Fibroblast of lung (primary cell): Measurements from ENCODE around the gene KLHL13. TPM values are rescaled to one million over a fixed set of nuclear protein-coding genes. Genes with fewer than 3 reads are reported as not detected.

Experiments
- DNase-seq, 2 donors: peaks; one replicate each; pipeline versions ENCODE4 v3.0.0 to v3.0.0-alpha.2; 2010; ENCODE audit warnings: low read depth in 2 of 2
- H2AFZ ChIP-seq: 2 replicates; pipeline ENCODE4 v1.5.1; 2012; ENCODE audit warnings: low read length, control low read depth, inconsistent platforms
- H3K27ac ChIP-seq: 2 replicates; pipeline ENCODE4 v1.5.1; 2011; ENCODE audit warnings: low read length, control low read depth; ENCODE audit not compliant: insufficient read depth
- H3K27me3 ChIP-seq: 2 replicates; pipeline ENCODE4 v1.5.1; 2011; ENCODE audit warnings: mild to moderate bottlenecking, low read length; ENCODE audit not compliant: control insufficient read depth, insufficient read depth
- H3K36me3 ChIP-seq: 2 replicates; pipeline ENCODE4 v1.5.1; 2011; ENCODE audit warnings: low read length; ENCODE audit not compliant: control insufficient read depth, insufficient read depth
- H3K4me1 ChIP-seq: 2 replicates; pipeline ENCODE4 v1.5.1; 2011; ENCODE audit warnings: low read length; ENCODE audit not compliant: control insufficient read depth, insufficient read depth; ENCODE audit errors: extremely low read depth
- H3K4me2 ChIP-seq: 2 replicates; pipeline ENCODE4 v1.5.1; 2011; ENCODE audit warnings: low read length, control low read depth; ENCODE audit not compliant: insufficient read depth; ENCODE audit errors: extremely low read depth
- H3K4me3 ChIP-seq, 4 experiments: fragments of 200-600 bp in 1 of 4; sonication (generic) in 1 of 4; replicated peaks in 1 of 4; 2 replicates each; pipeline ENCODE4 v1.5.1; 2011 to 2016; ENCODE audit warnings: low read length in 4 of 4, low read depth in 3 of 4, mild to moderate bottlenecking in 3 of 4, control low read depth in 2 of 4, inconsistent platforms in 1 of 4, mixed read lengths in 1 of 4; ENCODE audit not compliant: insufficient read depth in 1 of 4; ENCODE audit errors: control extremely low read depth in 1 of 4
- H3K79me2 ChIP-seq: 2 replicates; pipeline ENCODE4 v1.5.1; 2012; ENCODE audit warnings: mild to moderate bottlenecking, low read length, inconsistent platforms; ENCODE audit not compliant: control insufficient read depth, insufficient read depth
- H3K9ac ChIP-seq: 2 replicates; pipeline ENCODE4 v1.5.1; 2011; ENCODE audit warnings: mild to moderate bottlenecking, low read length, control low read depth; ENCODE audit not compliant: insufficient read depth
- H3K9me3 ChIP-seq: 2 replicates; pipeline ENCODE4 v1.5.1; 2012; ENCODE audit warnings: low read depth, low read length; ENCODE audit not compliant: control insufficient read depth, insufficient read depth
- H4K20me1 ChIP-seq: 2 replicates; pipeline ENCODE4 v1.5.1; 2011; ENCODE audit warnings: low read length; ENCODE audit not compliant: control insufficient read depth, insufficient read depth; ENCODE audit errors: extremely low read depth
- EZH2 ChIP-seq: IDR thresholded peaks from 2 replicates; pipeline ENCODE4 v1.5.1; 2012; ENCODE audit warnings: low read length, control low read depth, mild to moderate bottlenecking; ENCODE audit errors: missing control alignments
- polyA plus RNA-seq, 2 donors: library from polyadenylated mRNA; depleted of rRNA in 1 of 2; stranded (reverse) in 1 of 2; unstranded in 1 of 2; fragments of >200 nt; gene quantifications; 2 replicates each; pipeline ENCODE4 v1.2.1, GENCODE V29; 2011 to 2012; ENCODE audit warnings: missing spikeins in 1 of 2
- total RNA-seq: library from RNA; depleted of rRNA; stranded (reverse); fragments of >200 nt; gene quantifications from 2 replicates; pipeline ENCODE4 v1.2.1, GENCODE V29; 2014
- TF ChIP-seq, protein P1 (sequence below), 2 donors: IDR thresholded peaks in 1 of 2; conservative IDR thresholded peaks in 1 of 2; 1 replicate in 1 of 2; 2 replicates in 1 of 2; pipeline ENCODE4 v1.5.1; 2011 to 2012; ENCODE audit warnings: low read length in 2 of 2, control low read depth in 1 of 2, inconsistent platforms in 1 of 2, low read depth in 1 of 2, mild to moderate bottlenecking in 1 of 2

The KLHL13 gene
- total and polyA plus RNA-seq, 2 donors (not counting 1 experiment from before 2014, with no cell fraction given), result 6.2 to 22.5 TPM

GRCh38 chrX:117871796-117872195, 244.8 kb downstream of the KLHL13 start:
- H3K4me2 ChIP-seq, result no peak overlapping the region
- no peaks in the 10 kb centered on the region for H3K79me2 ChIP-seq
- H3K4me3 ChIP-seq, result no peak overlapping the region
- TF ChIP-seq, protein P1, sequence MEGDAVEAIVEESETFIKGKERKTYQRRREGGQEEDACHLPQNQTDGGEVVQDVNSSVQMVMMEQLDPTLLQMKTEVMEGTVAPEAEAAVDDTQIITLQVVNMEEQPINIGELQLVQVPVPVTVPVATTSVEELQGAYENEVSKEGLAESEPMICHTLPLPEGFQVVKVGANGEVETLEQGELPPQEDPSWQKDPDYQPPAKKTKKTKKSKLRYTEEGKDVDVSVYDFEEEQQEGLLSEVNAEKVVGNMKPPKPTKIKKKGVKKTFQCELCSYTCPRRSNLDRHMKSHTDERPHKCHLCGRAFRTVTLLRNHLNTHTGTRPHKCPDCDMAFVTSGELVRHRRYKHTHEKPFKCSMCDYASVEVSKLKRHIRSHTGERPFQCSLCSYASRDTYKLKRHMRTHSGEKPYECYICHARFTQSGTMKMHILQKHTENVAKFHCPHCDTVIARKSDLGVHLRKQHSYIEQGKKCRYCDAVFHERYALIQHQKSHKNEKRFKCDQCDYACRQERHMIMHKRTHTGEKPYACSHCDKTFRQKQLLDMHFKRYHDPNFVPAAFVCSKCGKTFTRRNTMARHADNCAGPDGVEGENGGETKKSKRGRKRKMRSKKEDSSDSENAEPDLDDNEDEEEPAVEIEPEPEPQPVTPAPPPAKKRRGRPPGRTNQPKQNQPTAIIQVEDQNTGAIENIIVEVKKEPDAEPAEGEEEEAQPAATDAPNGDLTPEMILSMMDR (conservative IDR thresholded peaks at IDR 0.05 in 1 of 2, IDR thresholded peaks at IDR 0.05 in 1 of 2; ENCODE audit: low read depth in 1 of 2, low read length in 2 of 2), result no peak
- no peak for TF ChIP-seq EZH2
- H2AFZ ChIP-seq, result no peak overlapping the region
- H3K27me3 ChIP-seq, result no peaks in the 10 kb centered on the region
- no peak overlapping the region for H3K27ac ChIP-seq
- no peaks in the 10 kb centered on the region for H3K4me1 ChIP-seq
- H3K9me3 ChIP-seq, result no peaks in the 10 kb centered on the region
- no peaks in the 10 kb centered on the region for H4K20me1 ChIP-seq
- H3K36me3 ChIP-seq, result no peaks in the 10 kb centered on the region
- H3K9ac ChIP-seq, result no peak overlapping the region
- no peak for DNase-seq

- no peak overlapping the region for H3K4me3 ChIP-seq
- DNase-seq, result no peak
- H4K20me1 ChIP-seq, result no peaks in the 10 kb centered on the region
- H3K4me1 ChIP-seq, result no peaks in the 10 kb centered on the region
- no peak overlapping the region for H2AFZ ChIP-seq
- H3K36me3 ChIP-seq, result no peaks in the 10 kb centered on the region
- no peaks in the 10 kb centered on the region for H3K79me2 ChIP-seq
- no peak overlapping the region for H3K9ac ChIP-seq
- no peaks in the 10 kb centered on the region for H3K27me3 ChIP-seq
- TF ChIP-seq EZH2, result no peak
- TF ChIP-seq, protein P1 (conservative IDR thresholded peaks at IDR 0.05 in 1 of 2, IDR thresholded peaks at IDR 0.05 in 1 of 2; ENCODE audit: low read depth in 1 of 2, low read length in 2 of 2), result no peak
- no peaks in the 10 kb centered on the region for H3K9me3 ChIP-seq
- no peak overlapping the region for H3K27ac ChIP-seq
- H3K4me2 ChIP-seq, result no peak overlapping the region
These were observed 256.1 kb downstream of the KLHL13 start for GRCh38 chrX:117860517-117860916.

GRCh38 chrX:117854806-117855205, 261.8 kb downstream of the KLHL13 start:
- H3K4me2 ChIP-seq, result no peak overlapping the region
- no peaks in the 10 kb centered on the region for H3K9me3 ChIP-seq
- H3K36me3 ChIP-seq, result no peaks in the 10 kb centered on the region
- no peak overlapping the region for H3K4me3 ChIP-seq
- H2AFZ ChIP-seq, result no peak overlapping the region
- H3K27ac ChIP-seq, result no peak overlapping the region
- no peak overlapping the region for H3K9ac ChIP-seq
- H3K4me1 ChIP-seq, result no peaks in the 10 kb centered on the region
- TF ChIP-seq EZH2, result no peak
- TF ChIP-seq, protein P1 (conservative IDR thresholded peaks at IDR 0.05 in 1 of 2, IDR thresholded peaks at IDR 0.05 in 1 of 2; ENCODE audit: low read depth in 1 of 2, low read length in 2 of 2), result no peak
- no peak for DNase-seq
- H3K79me2 ChIP-seq, result no peaks in the 10 kb centered on the region
- H3K27me3 ChIP-seq, result no peaks in the 10 kb centered on the region
- H4K20me1 ChIP-seq, result no peaks in the 10 kb centered on the region
